SK-N-SH (cell line): Measurements from ENCODE around the gene ZNF296.

Experiments used
- CHD2 ChIP-seq: fragments of 150-350 bp; IDR thresholded peaks from 2 replicates; pipeline ENCODE4 v1.6.1; 2018; ENCODE audit warnings: low read length; ENCODE audit not compliant: partially characterized antibody
- CTCF ChIP-seq: fragments of 200-600 bp; sonication (generic); IDR thresholded peaks from 2 replicates; pipeline ENCODE4 v1.6.1; 2017; ENCODE audit warnings: antibody characterized with exemption, mild to moderate bottlenecking, moderate library complexity
- EP300 ChIP-seq, 2 experiments: IDR thresholded peaks; 2 replicates each; pipeline versions ENCODE4 v1.4.0 to v1.6.1; 2012; ENCODE audit warnings: borderline replicate concordance in 1 of 2, low read depth in 1 of 2, low read length in 1 of 2
- FOSL2 ChIP-seq: IDR thresholded peaks from 2 replicates; pipeline ENCODE4 v1.4.0; 2012; ENCODE audit warnings: low read depth, mild to moderate bottlenecking, moderate library complexity, borderline replicate concordance
- JUND ChIP-seq: IDR thresholded peaks from 2 replicates; pipeline ENCODE4 v1.4.0; 2012
- POLR2AphosphoS5 ChIP-seq: IDR thresholded peaks from 2 replicates; pipeline ENCODE4 v1.6.1; 2012; ENCODE audit warnings: low read depth, low read length
- REST ChIP-seq: IDR thresholded peaks from 2 replicates; pipeline ENCODE4 v1.6.1; 2012; ENCODE audit warnings: mild to moderate bottlenecking, low read depth, low read length, moderate library complexity
- RFX5 ChIP-seq: IDR thresholded peaks from 2 replicates; pipeline ENCODE4 v1.6.1; 2012; ENCODE audit warnings: mild to moderate bottlenecking, improper control_type of control experiment, low read length
- SMC3 ChIP-seq: IDR thresholded peaks from 2 replicates; pipeline ENCODE4 v1.6.1; 2012; ENCODE audit warnings: low read depth, low read length, improper control_type of control experiment
- ZBTB33 ChIP-seq: IDR thresholded peaks from 2 replicates; pipeline ENCODE4 v1.4.0; 2012; ENCODE audit warnings: low read depth, borderline replicate concordance

- TF ChIP-seq REST (no peak), JUND (no peak), ZBTB33 (no peak), EP300 (IDR thresholded peaks at IDR 0.05; ENCODE audit: borderline replicate concordance in 1 of 2, low read depth in 1 of 2, low read length in 1 of 2) (no peak), CTCF (no peak), POLR2AphosphoS5 (no peak), FOSL2 (no peak), RFX5 (no peak), CHD2 (no peak), SMC3 (no peak)
Measured at GRCh38 chr19:45058622-45059159, 17.6 kb downstream of the ZNF296 start.
